Renal cortical epithelial cell (primary cell): ENCODE results near the gene HGFAC. TPM values are rescaled to one million over a fixed set of nuclear protein-coding genes. Genes with fewer than 3 reads are reported as not detected.
A peak's percentile ranks its signal among the peaks of the same experiment; 100 is the strongest.

Source experiments
- DNase-seq: peaks from one replicate; pipeline ENCODE4 v3.0.0-alpha.2; 2011; ENCODE audit warnings: low read depth
- total RNA-seq: library from RNA; depleted of rRNA; stranded (reverse); fragments of >200 nt; gene quantifications from 2 replicates; pipeline ENCODE4 v1.2.3, GENCODE V29; 2014

HGFAC gene
- total RNA-seq, 1 donor from 2014 or later: 0.25 TPM

DNA sequence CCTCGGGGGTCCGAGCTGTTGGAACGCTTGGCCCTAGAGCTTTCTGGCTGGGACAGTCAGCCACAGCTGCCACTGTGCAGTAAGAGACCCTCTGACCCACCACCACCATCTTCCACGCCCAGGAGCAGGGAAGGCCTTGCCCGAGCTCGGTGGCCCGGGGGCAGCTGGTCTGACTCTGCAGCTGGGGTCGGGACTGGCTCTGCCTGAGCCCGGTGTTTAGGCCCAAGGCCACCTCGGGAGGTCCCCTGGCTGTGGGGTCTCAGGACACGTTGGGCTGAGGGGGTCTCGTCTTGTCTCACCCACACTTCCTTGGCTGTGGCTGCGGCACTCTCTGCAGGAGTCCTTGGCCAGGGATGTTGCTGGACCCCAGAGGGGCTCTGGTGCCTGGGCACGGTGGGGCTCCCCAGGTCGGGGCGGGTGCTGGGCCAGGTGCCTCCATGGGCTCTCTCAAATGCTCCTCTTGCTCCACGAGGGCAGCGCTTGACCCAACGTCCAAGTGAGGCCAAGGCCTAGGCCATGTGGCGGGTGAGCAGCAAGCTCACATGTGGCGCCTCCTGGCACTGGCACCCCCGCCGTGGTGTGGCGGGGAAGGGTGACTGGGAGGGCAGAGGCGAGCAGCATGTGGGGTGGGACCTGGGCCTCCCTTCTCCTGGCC, 44.2 kb downstream of the HGFAC start:
- DNase-seq: no peak

DNA sequence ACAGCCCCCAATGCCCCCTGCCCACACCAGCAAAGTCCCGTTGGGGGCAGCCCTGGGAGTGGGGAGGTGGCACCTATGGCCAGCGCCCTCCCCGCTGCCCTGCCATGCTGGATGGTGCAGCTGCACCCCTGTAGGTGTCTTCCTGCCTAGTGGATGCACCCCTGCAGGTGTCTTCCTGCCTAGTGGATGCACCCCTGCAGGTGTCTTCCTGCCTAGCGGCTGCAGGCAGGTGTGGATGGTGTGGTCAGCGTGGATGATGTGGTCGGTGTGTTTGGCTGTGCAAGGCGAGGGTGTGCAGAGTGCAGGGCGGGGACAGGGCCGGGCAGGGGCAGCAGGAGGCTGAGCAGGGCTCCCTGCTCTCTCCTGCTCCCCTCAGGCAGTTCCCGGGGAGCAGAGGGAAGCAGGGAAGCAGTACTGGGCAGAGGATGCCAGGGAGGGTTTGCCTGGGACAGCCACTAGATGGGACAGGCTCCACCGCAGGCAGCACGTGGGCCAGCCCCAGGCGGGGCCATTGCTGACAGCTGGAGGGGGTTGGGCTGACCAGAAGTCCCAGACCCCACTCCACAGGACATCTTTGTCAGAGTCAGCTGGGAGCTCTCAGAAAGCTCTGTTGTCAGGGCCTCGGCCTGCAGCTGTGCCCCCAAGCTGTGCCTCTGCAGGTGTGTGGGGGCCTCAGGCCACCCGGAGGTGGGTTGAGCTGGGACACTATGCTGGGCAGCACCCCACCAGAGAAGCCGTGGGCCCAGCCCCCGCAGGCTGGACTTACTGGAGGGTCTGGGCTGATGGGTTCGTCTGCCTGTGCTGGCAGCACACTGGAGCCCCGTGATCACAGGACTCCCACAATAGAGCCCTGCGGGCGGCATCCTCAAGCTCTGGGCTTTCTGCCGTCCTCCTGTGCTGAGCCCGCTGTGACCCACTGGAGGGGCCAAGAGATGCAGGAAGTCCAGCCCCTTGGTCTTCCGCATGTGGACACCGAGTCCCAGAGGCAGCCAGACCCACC, 45.1 kb downstream of the HGFAC start:
- no peak for DNase-seq

DNA sequence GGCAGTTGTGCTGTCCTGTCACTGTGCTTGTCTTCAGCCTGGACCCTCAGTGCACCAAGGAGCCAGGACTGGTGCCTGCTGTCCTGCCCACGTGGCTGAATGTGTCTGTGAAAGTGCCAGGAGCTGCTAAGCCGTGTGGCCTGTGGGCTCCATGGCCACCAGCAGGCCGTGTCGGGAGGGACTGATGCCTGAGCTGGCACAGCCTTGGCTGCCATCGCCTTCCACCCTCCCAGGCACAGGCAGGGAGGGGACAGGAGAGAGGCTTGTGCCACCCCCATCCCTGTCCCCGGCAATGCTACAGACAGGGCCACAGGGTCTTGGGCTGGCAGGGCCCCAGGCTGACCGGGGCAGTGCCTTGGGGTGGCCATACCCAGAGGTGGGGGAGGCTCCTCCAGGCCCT, 46.1 kb downstream of the HGFAC start:
- no peak for DNase-seq

DNA sequence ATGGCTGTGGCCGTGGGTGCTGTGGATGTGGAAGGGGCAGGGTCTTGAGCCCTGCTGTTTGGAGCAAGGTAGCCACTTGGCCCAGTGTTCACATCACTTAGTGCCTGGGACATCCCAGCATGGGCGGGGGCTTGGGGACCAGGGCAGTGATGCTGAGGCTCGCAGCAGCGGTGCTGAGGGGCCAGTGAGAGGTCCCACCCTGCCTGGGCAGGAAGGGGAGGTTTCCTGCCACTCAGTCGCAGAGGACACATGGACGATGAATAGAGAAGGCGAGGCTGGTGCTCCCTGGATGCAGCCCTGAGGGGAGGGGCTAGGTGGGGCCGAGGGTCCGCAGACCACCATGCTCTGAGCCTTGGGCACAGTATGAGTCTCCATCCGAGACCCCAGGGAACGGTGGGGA, 47.1 kb downstream of the HGFAC start:
- no peak for DNase-seq

DNA sequence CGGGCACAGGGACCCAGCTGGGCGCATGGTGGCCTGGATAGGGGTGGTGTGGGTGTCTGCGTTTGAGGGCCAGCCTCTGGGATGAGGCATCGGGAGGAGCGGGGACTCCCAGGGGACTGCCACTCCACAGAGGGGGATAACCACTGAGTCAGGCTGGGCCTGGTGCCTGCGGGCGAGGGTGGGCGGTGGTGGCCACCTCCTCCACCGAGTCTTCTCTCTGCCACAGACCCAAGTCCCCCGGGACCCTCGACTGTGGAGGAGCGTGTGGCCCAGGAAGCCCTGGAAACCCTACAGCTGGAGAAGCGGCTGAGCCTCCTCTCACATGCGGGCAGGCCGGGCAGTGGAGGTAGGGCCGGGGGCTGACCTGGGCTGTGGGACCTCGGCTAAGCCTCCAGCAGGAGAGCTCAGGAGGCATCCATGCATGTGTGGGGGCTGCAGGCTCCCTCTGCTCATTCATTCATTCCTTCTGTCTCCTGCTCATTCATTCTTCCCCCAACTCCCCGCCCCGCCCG, 47.7 kb downstream of the HGFAC start:
- no peak for DNase-seq

DNA sequence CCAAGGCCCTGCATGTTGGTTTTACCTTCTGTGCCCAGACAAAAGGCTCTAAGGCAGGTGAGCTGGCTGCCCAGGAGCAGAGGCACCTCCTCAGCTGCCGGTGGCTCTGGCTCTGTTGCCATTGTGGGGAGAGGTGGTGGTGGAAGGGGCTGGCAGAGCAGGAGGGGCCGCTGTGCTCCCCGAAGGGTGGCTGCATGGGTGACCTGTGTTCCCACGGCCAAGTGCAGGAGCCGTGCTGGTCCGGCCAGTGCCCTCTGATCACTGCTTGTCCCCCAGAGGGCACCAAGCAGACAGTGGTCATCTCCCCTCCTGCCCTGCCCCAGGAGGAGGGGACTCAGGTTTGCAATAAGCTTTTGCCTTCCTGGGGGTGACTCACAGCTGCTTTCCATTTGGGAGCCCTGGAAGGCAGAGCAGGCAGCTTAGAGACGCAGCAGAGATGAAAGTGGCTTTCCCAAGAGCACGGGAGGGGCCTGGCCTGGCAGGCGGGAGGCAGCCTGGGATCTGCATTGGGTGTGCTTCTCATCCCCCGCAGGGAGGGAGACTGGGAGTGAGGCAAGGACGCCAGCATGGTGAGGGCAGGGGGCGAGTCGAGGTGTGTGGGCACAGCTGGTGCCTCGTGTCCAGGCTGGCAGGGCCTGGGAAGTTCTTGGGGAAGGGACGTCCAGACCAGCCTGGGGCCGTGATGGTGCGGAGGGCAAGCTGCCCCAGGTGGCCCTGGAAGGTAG, 50.1 kb downstream of the HGFAC start:
- peak; percentile 62 for DNase-seq

DNA sequence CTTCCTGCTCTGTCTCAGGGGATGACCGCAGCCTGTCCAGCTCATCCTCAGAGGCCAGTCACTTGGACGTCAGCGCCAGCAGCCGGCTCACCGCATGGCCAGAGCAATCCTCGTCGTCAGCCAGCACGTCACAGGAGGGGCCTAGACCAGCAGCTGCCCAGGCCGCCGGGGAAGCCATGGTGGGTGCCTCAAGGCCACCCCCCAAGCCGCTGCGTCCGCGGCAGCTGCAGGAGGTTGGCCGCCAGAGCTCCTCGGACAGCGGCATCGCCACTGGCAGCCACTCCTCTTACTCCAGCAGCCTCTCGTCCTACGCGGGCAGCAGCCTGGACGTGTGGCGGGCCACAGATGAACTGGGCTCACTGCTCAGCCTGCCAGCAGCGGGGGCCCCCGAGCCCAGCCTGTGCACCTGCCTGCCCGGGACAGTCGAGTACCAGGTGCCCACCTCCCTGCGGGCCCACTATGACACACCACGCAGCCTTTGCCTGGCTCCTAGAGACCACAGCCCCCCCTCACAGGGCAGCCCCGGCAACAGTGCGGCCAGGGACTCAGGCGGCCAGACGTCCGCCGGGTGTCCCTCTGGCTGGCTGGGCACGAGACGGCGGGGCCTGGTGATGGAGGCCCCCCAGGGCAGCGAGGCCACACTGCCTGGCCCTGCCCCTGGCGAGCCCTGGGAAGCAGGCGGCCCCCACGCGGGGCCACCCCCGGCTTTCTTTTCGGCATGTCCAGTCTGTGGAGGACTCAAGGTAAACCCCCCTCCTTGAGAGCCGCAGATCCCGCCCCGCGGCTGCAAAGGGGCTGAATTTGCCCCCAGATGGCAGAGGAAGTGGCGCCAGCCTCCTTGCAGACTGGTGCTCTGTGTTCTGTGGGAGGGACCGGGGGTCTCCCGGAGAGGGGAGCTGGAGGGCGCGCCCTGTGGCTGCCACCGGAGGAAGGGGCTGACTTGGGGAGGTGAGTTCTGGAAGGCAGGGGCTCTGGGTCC, 51.3 kb downstream of the HGFAC start:
- DNase-seq: no peak

DNA sequence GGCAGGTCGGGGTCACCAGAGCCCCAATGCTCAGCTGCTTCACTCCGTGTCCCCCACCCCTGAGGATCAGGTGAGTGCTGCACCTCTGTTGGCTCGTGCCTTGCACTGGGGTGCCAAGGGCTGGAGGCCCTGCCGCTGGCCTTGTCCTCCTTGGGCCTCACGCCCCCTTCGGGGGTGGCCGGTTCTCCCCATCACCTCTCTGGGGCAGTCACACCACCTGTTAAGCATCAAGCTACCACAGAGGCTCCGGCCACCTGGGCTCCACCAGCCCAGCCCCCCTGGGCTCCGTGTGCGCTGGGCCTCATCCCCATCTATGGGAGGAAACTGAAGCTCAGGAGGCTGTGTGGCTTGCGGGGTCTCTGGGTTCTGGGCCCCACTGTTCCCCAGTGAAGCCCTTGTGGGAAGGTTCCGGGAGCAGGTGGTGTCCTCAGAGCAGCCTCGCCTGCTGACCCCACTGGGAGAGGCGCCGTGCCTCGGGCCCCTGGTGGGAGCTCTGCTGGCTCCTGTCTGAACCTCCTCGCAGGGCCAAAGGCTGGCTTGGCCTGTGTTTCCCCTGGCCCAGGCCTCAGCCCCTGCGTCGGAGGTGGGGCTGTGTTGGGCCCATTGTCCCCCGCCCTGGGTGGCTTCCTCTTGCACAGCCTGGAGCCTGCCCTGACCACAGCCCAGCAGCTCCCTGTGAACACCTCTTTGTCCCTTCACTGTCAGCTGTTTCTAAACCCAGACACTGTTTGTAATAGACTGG, 52.1 kb downstream of the HGFAC start:
- no peak for DNase-seq

DNA sequence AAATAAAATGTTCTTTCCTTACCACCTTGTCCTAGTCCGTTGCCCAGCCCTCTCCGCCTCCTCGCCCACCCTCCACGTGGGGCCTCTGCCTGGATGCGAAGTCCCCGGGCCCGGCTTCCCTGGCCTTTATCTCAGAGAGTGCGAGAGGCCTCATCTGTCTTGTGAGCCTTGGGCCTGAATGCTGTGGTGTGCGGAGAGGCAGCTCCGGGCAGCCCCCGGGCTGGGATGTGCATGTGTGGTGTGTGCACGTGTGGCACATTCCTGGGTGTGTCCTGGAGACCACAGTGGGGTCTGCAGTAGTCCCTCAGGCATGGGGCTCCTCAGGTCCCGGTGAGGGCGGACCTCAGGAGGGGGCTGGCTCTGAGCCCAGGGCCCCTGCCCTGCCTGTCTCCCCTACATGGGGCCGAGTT, 52.7 kb downstream of the HGFAC start:
- no peak for DNase-seq

DNA sequence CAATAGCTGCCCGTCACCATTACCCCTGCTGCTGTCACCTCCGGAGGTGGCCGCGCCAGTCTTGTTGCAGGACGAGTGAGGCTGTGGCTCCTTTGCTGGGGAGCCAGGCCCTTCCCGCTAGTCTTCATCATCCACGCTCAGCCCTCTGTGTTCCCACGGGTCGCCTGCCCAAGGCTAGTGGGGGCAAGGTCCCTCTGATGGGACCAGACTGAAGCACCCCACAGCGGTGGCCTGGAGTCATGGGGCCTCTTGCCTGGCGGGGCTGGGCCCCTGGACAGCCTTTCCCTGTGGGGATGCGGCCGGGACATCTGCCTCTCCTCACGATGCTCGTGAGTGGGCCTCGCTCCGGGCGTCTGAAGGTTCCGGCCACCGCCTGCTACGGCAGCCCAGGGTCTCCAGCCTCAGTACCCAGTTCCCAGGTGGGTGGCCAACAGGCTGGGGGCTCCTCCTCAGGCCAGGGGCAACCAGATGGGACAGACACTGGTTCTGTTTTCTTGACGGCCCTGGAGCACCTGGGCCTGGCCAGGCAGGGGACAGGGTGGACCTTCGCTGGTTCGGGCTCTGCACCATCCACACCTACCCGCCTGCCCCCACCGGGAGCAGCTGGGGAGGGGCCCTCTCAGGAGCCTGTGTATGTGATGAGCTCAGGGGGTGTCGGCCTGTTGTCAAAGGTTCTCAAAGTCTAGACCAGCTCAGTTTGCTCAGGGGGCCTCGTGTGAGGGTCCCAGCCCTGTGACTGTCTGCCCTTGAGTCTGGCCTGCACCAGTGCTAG, 53.6 kb downstream of the HGFAC start:
- no peak for DNase-seq

DNA sequence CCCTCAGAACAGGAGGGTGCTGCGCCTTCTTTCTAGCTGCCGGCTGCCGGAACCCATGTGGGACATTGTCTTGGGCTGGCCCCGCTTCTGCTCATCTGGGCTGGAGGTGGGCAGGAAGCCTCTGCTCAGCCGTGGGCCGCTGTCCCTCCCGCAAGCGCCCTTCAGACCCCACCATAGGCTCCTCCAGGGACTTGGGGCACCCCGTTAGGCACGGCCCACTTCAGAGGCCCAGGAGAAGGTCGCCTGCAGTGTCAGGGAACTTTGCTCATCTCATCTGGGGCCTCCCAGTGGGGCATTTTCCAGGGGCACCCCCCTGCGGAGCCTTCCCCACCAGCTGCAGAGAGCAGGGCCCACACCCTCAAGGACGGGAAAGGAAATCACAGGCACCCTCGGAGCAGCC, 54.3 kb downstream of the HGFAC start:
- DNase-seq: no peak

DNA sequence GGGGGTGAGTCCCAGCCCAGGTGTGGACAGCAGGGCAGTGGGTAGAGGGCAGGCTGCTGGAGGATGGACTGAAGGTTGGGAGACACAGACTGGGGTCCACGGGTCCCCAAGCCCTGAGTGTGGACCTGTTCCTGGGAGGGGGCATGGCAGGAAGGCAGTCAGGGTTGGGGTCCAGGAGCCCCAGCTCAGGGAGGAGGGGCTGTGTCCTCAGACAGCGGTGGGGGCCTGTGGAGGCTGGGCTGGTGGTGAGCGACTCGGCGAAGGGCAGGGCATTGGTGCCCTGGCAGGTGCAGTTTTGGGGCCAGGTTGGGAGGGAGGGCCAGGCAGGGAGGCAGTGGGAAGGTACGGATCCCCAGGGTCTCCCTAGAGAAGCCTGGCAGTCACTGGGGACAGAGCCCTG, 55.3 kb downstream of the HGFAC start:
- DNase-seq: no peak

DNA sequence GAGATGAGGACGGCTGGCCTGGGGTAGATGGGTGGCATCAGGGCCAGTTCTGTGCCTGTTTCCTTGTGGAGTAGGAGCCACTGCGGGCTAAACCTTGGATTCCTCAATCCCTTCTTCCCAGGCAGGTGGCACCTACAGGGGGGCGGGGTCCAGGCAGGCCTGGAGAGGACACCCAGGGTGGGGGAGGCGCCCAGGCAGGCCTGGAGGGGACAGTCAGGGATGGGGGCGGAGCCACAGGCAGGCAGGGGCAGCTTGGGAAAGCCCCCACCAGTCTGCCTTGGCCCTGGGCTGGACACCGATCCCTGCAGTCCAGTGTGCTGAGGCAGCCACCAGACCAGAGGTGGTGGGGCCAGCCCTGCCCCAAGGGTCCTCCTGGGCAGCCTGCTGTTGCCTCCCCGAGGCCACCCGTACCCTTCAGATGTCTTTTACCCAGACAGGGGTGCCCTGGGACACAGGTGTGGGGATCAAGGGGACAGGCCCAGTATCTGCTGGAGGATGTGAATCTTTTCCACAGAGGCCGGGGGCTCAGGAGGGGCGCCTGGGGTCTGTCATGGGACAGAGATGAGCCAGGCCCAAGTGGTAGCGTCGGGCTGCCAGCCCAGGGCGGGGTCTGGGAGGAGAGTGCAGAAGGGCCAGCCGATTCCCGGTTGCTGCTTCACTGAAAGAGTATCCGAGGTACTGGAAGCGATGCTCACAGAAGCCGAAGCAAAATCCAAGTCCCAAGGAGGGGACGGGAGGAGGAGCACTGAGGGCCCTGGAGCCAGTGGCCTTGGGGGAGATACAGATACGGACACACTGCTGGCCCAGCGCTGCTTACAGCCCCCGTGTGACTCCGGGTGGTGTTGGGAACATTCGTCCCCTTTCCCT, 56.0 kb downstream of the HGFAC start:
- no peak for DNase-seq

DNA sequence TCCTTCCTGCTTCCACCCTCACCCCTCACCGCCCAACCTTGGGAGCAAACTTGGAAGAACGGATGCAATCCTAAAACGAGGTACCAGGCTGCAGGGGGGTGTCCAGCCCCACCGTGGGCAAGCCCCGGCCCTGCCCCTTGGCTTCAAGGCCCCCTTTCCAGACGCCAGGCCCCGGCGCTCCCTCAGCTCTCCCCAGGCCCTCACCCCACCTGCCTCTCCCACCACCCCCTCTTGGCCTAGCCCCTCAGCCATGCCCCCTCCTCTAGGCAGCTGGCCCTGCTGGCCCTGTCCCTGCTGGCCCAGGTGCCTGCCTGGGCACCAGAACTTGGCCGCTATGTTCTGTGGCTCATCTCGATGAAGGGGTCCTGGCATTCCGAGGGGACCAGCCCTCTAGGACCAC, 56.6 kb downstream of the HGFAC start:
- DNase-seq: no peak
